GM19463 (cell line): ENCODE data around the gene SYNM.

Experiments
- ATAC-seq: cut with Tn5 transposase; IDR thresholded peaks from one replicate; pipeline ENCODE4 v1.9.1; 2021; ENCODE audit warnings: mild to moderate bottlenecking, moderate library complexity; ENCODE audit not compliant: unreplicated experiment

SYNM gene

DNA sequence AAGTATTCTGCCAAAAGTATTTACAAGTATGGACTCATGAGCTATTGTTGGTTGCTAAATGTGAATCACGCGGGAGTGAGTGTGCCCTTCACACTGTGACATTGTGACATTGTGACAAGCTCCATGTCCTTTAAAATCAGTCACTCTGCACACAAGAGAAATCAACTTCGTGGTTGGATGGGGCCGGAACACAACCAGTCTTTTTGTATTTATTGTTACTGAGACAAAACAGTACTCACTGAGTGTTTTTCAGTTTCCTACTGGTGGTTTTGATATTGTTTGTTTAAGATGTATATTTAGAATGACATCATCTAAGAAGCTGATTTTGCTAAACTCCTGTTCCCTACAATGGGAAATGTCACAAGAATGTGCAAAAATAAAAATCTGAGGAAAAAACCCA is 30.3 kb downstream of the SYNM start:
- ATAC-seq = peak; percentile 80

GRCh38 chr15:99137111-99137546 is 32.2 kb downstream of the SYNM start:
- no peak for ATAC-seq

GRCh38 chr15:99137877-99138276 is 33.0 kb downstream of the SYNM start:
- no peak for ATAC-seq

GRCh38 chr15:99138491-99138982 is 33.7 kb downstream of the SYNM start:
- no peak for ATAC-seq

DNA sequence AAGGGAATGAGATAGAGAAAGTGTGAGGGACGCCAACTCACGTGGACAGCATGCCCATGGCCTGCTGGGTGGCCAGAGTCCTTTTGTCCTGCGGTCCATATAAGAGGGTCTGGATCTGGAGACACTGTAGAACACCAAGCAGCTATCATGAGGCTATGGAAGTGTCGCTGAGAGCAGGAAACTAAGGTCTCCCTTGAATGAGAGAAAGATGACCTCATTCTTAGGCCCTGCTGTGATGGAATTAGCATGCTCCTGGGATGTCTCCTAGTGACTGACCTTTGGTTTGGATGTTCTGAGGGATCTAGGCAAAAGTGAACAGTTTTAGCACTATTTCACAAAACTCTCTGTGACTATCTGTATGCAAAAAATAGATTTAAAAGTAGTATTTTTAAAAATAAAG is 34.4 kb downstream of the SYNM start:
- no peak for ATAC-seq

- no peak for ATAC-seq
Observed at GRCh38 chr15:99140590-99140989, 35.7 kb downstream of the SYNM start.

GRCh38 chr15:99141943-99142342 is 37.1 kb downstream of the SYNM start:
- no peak for ATAC-seq

GRCh38 chr15:99142562-99142961 is 37.7 kb downstream of the SYNM start:
- ATAC-seq = no peak

DNA sequence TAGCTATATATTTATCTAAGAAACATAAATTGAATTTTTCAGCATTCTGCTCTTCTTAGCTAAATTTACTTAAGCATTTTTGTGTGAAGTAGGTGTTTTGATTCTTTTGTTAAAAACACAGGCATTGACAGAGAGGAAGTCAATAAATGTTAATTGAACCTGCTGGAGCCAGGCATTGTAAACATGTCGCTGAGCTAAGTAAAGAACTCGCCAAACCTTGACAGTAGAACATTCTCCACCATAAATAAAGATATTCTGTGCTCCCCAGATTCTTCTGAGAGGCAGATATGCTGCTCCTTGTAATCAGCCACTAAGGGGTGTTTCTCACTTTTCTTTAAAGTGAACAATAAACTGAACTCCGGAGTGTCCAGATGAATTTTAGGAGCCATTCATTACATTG is 38.4 kb downstream of the SYNM start:
- ATAC-seq = no peak

DNA sequence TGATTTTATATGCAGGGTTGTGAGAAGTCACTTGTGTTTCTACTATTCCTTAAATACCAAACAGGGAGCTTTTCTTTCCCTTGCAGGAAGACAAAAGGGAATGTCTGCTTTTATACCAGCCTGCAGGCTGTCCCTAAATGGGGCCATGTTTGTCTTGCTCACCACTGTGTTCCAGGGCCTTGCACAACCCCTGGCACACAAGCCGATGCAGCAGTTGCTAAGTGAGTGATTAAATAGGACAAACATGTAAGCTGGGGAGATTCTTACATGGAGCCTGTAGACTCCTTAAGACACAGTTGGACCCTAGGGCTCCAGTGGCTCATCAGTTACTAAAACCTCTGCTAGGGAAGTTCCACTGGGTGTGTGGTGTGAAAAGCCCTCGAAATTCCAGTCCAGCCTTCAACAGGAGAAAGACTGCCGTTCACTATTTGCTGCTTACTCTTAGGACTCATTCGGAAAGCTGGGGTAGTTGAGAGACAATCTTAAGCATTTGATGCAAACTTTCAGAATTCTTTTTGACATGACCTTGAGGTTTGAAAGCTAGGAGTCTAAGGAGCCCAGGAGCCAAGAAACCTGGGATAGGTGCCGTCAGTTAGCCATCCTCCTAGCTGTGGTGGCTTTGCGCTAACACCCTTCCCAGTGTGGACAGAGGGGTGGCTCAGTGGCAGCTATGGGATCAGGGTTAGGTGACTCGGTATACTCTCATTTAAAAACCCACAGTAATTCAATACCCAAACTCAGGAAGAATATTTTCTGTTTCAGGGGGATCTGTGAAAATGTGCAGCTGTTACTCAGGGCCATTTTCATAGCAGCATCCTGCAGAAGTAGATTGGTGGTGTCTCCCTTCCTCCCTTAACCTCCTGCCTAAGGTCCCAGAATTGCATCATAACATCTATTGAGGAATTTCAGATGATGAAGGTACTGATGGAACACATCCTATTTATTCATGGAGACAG is 39.1 kb downstream of the SYNM start:
- ATAC-seq = no peak

GRCh38 chr15:99145005-99145404 is 40.1 kb downstream of the SYNM start:
- ATAC-seq = no peak

- no peak for ATAC-seq
Observed at GRCh38 chr15:99145778-99146177, 40.9 kb downstream of the SYNM start.

DNA sequence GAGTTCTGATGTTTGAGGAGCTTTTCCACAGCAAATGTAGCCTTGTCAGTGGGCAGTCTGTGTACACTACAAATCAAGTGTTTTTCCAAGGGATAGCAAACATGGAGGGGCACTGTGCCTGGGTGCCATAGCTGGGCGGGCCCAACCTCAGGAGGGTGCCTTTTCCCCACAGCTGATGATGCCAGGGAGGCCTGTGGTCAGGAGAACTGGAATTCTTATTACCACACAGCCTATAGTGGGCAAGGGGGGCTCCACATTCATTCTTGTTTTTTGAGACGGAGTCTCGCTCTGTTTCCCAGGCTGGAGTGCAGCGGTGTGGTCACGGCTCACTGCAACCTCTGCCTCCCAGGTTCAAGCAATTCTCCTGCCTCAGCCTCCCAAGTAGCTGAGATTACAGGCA is 41.8 kb downstream of the SYNM start:
- no peak for ATAC-seq

GRCh38 chr15:99148851-99149276 is 44.0 kb downstream of the SYNM start:
- ATAC-seq = no peak

DNA sequence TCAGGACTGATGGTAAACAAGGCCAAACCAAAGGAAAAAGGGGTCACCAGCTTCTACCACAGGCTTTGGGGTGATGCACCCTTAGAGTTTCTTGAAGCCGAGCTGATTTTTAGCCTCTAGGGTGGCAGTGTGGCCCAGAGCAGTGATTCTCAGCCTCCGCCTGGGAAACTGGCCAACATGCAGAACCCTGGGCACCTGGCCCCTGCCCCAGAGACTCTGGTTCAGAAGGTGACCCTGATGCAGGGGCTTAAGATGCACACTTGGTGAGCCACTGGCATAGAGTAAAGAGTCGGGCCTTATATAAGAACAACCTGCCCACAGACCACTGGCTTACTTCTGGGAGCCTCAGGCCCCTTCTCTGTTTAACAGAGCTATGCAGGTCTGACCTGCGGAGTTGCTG is 44.5 kb downstream of the SYNM start:
- ATAC-seq = no peak

DNA sequence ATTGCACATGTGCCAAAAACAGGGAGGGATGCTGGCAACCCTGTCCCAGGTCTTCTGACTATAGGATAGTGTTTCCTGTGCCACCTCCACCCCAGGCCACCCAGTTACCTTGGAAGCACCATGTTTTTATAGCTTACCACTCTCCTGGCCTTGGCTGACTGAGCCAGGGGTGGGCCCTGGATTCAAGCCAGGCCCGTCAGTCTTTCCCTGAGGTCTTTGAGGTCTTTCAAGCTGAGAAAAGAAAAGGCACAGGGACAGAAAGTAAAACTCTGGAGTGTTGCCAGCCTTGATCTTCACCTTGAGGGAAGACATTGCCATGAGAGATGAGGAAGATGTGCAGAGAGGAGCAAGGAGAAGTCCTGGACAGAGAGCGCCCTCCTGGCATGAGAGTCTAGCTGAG is 46.3 kb downstream of the SYNM start:
- ATAC-seq = no peak

- no peak for ATAC-seq
Observed at GRCh38 chr15:99153026-99153535, 48.2 kb downstream of the SYNM start.

DNA sequence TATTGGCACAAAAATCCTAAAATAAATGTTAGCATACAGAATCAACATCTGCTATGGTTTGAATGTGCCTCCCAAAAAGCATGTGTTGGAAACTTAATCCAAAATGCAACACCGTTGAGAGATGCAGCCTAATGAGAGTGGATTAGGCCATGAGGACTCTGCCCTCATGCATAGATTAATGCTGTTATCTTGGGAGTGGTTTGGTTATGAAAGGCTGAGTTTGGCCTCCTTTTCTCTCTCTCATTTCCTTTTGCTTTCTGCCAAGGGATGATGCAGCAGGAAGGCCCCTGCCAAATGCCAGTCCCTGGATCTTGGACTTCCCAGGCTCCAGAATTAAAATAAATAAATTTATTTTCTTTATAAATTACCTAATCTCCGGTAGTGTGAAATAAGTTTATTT is 49.4 kb downstream of the SYNM start:
- ATAC-seq = no peak

DNA sequence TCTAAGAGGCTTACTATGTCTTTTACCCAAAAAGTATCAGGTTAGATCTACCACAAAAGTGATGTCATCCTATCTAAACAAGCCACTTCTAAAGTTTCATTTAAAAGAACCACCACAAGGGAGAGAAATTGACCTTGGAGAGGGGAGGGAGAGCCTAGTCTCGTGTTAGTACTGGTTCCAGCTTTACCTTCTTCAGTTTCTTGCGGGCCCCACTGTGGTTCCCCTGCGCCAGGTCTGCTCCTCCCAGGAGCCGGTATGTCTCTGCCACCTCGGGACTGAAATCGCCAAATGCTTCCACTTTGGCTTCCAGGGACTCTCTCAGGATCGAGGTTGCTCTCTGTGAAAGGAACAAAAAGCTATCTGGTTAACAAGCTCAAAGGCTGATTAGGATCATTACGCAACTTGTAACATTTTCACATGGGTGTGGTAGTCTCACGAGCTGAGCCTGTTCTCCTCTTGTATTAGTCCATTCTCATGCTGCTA is 51.1 kb downstream of the SYNM start:
- ATAC-seq = no peak

GRCh38 chr15:99157456-99157855 is 52.6 kb downstream of the SYNM start:
- no peak for ATAC-seq

GRCh38 chr15:99158626-99159412 is 53.9 kb downstream of the SYNM start:
- ATAC-seq = no peak
